GM19455 (cell line): ENCODE measurements around the gene HSPA8.
A peak's percentile ranks its signal among the peaks of the same experiment; 100 is the strongest.
"Not testable (repeated sequence)": the region's sequence is repeated elsewhere in the genome, so short reads cannot be mapped to it uniquely, and the experiment has no call there.

ENCODE experiments used
- ATAC-seq: cut with Tn5 transposase; IDR thresholded peaks from one replicate; pipeline ENCODE4 v1.9.1; 2021; ENCODE audit not compliant: unreplicated experiment

HSPA8 gene

DNA sequence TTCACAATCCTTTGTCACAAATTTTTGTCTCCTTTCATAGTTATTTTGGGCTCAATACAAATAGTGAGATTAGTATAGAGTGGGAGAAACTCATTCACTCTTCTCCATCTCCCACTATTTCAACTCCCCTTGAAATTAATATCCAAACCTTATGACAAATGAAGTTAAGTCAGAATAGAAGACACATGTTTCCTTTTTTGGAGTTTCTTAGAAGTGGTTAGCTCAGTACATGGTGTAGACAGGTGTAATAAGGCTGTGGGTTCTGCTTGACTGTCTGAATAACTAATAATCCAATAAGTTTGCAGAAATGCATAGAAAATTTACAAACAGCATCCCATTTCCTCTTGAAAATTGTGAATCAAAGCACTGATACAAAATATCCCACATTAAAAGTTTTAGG is 10.8 kb upstream of the HSPA8 start:
- no peak for ATAC-seq

DNA sequence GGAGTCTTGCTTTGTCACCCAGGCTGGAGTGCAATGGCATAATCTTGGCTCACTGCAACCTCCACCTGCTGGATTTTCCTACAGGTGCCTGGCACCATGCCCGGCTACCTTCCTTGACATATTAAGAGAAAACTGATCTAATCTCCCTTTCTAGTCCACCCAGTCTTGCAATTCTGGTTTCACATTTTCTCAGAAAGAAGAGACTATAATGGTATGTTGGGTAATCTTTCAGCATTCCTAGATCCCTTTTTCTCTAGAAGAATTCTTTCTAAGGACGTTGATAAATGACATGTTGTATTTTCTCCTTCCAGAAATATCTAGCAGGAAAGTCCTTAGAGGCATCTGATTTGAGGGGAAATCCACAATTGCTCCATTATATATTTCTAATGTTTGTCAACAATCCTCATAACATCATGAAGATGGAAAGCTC is 10.4 kb upstream of the HSPA8 start:
- ATAC-seq: no peak

DNA sequence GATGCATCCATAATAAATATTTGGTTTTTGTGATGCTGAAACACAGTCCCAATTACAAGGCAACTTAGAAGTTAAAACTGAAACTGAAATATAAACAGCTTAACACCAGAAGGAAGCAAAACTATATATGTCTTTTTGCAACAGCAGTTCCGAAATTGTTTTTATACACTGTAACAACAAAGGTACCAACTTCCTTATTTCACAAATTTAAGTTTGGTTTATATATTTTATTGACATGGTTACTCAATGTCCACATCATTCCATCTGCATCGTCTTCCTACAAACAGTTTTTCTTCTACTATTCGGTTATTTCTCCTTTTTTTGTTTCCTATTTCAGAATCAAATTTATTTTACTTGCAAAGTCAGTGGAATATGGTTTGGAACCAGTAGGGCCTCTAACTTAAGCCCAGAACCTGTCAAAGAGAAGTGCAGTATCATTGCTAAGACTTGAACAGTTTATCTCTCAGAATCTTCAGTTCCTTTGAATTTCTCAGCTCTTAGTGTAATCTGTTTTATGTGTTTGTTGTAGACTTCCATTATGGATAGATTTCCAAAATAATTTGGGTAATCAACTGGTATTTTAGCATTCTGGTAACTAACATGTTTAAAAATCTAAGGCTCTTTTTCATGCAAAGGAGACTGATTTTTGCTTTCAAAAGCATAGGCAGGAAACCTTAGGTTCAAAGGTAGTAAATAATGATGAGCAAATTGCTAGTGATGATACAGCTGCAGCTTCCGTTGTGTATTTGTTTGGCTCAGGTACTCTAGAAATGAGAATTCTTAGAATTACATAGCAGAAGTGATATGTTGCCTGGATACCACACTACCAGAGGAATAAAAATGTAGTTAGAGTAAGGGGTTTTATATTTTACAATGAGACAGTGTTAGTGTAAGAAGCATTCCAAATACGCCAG is 8.2 kb upstream of the HSPA8 start:
- ATAC-seq: peak; percentile 51

DNA sequence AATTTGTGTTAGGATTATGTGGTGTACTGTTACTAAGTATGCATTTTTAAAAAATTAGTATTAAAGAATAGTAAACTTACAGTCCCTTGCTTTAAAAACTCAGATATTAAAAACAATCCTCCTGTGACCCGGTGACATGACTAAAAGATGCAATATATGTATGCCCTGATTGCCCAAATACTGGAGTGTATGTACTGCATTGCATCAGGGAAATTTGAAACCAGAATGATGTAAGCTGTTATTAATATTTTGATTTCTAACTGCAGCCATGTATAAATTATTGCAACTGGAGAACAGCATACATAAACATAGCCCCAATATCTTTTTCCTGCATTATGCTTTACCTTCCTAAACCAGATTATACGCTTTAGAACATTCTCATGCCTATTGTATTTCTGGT is 3.7 kb upstream of the HSPA8 start:
- ATAC-seq: no peak

DNA sequence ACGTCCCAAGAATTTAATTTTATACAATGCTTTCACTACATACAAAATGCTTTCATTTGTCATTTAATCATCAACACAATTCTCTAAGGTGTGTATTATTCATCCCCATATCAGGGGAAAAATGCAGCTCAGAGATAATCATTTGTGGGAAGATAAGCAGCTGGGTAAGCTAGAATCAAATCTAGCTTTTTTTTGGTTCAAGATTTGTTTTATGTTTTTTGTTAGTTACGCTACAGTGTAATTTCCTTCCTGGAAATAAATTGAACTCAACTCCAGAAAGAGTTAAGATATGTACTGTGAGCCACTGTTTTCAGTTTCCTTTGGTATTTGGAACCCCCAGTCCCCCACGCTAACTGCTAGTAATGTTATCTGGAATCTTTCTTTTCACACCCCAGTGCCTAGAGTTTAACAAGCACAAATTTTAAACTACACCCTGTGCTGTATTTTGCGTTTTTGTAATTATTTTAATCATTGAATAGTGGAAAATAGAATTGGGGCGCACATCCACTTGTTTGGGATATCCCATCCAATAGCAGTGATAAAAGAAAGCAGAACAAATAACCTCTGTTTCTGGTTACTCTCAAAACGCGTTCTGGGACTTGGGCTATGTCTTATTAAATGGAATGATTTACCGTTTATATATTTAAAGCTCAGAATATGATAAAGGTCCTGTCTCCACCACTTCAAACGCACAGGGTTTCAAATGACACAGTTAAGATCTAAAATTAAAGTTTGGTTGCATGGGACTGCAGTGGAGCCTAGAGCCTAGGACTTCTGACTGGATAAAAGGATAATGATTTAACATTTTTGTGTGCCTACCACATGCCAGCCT is 2.1 kb upstream of the HSPA8 start:
- ATAC-seq: no peak

- no peak for ATAC-seq
Observed at GRCh38 chr11:123062892-123063825, 1.2 kb upstream of the HSPA8 start.

GRCh38 chr11:123062158-123062891 is 389 bp upstream of the HSPA8 start:
- ATAC-seq: peak; percentile 87

DNA sequence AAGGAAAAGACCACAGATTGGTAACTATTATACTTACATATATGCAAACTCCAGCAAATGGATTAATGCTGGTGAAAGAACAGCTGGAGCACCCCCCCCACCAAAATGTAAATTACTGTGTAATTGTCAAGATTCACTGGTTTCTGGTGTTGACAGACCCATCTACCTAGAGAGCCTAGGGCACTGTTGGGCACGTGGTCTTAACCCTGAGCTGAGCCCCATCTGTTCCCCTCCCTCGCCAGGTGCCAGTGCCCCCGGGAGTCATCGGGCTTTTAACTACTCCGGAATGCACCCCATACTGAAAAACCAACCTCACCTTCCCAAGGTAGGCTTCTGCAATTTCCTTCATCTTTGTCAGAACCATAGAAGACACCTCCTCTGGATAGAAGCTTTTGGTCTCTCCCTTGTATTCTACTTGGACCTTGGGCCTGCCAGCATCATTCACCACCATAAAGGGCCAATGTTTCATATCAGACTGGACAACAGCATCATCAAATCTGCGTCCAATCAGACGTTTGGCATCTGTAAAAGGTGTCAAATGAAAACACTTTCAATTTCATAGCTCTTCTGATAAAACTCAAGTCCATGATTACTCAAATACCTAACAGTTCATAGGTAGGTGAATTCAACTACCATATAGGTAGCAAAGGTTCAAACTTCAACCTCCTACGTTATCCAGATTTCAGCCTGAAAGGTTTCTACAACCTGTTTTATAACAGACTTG is 1.5 kb downstream of the HSPA8 start:
- no peak for ATAC-seq

DNA sequence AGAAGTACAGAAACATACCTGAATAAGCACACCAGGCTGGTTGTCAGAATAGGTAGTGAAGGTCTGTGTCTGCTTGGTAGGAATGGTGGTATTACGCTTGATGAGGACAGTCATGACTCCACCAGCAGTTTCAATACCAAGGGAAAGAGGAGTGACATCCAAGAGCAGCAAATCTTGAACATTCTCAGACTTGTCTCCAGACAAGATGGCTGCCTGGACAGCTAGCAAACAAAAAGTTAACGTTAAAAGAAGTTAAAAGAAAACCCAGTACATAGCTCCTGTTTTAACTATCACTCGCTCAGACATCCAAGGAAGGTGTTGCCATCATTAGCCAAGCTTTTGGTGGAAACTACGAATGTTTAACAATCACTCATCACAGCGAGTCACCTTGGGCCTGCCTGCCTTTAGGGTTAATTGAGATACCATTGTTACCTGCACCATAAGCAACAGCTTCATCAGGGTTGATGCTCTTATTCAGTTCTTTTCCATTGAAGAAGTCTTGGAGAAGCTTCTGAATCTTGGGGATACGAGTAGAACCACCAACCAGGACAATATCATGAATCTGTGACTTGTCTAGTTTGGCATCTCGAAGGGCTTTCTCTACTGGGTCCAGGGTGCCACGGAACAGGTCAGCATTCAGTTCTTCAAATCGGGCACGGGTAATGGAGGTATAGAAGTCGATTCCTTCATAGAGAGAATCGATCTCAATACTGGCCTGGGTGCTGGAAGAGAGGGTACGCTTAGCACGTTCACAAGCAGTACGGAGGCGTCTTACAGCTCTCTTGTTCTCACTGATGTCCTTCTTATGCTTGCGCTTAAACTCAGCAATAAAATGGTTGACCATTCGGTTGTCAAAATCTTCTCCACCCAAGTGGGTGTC is 2.7 kb downstream of the HSPA8 start:
- not testable (repeated sequence) for ATAC-seq

DNA sequence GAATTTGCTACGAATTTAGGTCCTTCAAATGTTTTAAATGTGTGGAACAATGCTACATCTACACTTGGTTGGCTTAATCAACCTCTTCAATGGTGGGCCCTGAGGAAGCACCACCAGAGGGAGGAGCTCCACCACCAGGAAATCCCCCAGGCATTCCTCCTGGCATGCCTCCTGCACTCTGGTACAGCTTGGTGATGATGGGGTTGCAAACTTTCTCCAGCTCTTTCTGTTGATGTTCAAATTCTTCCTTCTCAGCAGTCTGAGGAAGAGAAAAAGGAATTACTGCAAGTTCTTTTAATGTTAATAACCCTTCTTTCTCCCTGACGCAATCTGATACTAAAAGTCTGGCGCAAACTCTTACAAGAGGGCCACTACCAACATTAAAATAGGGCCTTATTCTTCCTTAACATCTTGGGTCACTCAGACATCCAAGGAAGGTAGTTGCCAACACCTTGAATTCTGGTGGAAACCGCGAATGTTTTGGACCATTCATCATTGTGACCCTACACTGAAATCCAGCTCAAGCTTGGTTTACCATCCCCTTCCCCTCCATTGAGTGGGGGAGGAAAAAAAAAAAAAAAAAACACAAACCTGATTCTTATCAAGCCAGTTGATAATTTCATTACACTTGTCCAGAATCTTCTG is 4.2 kb downstream of the HSPA8 start:
- ATAC-seq: no peak

DNA sequence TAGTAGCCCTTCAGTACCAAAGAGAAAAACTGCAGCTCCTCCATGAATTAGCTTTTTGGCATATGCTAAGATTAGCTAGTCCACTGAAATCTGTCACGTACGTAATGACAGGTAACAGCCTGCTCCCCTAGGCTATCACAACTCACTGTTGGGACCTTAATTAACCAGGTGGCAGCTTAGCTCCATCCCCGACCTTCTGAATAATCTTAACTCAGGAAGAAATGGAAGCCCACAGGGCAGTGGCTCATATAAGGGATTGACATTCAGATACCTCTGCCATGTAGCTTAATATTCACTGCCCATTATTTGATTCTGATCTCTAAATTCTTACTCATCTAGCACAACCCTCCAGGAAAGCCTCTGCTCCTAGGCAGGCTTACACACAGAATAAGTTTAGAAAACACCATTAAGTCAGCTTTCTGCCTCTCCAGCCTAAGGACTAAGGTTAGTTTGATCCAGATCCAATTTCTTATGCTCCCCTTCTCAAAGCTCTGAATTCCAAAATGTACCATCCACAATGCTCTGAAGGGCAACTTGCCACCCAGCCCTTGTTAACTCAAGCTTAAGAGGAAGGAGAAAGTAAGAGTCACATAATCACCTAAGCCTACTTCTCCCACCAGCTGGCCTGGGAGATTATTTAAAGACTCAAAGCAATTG is 5.0 kb downstream of the HSPA8 start:
- ATAC-seq: no peak

DNA sequence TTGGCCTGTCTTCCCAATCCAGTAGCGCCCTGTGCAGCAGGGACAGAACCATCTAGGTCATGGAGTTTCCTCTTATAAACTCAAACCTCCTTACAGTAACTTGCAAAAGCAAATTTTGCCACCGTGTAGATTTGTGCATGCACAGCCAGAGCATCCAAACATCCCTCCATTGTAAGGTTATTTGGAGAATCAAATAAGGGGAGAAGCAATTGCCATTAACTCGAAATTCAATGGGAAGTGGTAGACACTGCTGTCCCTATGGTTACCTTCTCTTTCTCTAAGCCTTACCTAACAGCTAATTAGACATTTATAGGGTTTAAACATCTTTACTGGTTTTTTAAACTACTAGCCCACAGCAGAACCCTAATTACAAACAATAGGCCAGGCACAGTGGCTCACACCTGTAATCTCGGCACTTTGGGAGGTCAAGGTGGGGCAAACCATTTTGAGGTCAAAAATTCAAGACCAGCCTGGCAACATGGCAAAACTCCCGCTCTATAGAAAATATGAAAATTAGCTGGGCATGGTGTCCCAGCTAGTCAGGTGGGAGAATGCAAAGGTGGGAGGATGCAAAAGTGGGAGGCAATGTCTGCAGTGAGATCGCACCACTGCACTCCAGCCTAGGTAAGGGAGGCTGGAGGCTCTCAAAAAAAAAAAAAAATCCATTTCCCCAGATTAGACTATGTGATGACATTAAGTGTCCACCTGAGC is 6.6 kb downstream of the HSPA8 start:
- ATAC-seq: no peak

- peak; percentile 69 for ATAC-seq
Observed at GRCh38 chr11:123054301-123055065, 7.5 kb downstream of the HSPA8 start.

DNA sequence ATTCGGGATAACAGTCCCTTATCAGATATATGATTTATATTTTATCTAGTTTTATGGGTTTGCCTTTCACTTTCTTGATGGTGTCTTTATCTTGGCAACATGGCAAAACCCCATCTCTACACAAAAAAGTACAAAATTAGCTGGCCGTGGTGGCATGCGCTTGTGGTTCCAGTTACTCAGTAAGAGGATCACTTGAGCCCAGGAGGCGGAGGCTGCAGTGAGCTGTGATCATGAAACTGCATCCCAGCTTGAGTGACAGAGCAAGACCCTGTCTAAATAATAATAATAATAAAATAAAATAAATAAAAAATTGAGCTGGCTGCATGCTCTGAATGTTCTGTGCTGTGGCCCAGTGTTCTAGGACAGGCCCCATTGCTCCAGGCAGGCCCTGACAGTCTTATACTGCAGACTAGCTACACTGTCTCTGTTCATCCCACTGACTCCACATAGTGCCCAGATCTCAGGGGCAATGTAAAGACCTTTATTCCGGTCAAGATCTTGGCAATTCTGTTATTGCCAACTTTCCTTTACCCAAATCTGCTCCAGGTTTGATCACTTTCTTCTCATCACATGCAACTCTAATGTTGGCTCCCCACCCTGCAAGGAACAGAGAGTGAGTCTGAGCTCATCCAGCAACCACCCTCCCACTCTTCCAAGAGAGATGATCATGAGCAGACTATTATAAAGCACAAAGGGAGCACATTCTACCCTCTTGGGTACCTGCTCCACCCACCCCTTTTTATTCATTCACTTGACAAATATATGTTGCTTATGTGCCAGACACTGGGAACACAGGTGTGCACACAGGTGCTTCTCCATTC is 8.8 kb downstream of the HSPA8 start:
- no peak for ATAC-seq

DNA sequence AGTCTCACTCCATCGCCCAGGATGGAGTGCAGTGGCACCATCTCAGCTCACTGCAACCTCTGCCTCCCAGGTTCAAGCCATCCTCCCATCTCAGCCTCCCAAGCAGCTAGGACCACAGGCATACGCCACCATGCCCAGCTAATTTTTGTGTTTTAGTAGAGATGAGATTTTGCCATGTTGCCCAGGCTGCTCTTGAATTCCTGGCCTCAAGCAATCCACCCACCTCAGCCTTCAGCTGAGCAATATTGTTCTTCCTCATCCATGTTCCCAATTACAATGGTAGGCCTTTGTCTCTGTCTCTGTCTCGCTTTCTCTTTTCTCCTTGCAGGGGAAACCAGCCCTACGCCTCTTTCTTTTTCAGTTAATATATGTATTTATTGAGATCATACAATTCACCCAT is 10.3 kb downstream of the HSPA8 start:
- ATAC-seq: no peak
